Measurements from ENCODE around the gene DOCK10. TPM values are rescaled to one million over a fixed set of nuclear protein-coding genes. Genes with fewer than 3 reads are reported as not detected.

DOCK10 gene
- total and polyA plus RNA-seq, 9 of the 15 experiments (the other 6 are each of a cell fraction or from before 2014, with no cell fraction given): 0.01 to 0.87 (median 0.18) TPM

GRCh38 chr2:224820283-224820991 lies 221.8 kb downstream of the DOCK10 start:
- H4K20me1 ChIP-seq (replicated peaks; ENCODE audit: control insufficient read depth, insufficient read depth, low read length): no peaks in the 10 kb centered on the region
- H2AFZ ChIP-seq (ENCODE audit: low read depth, low read length): no peak overlapping the region
- no peak overlapping the region for H3K27ac ChIP-seq (ENCODE audit: extremely low read depth, low read depth, low read length)
- in situ Hi-C loops (cut with MboI) (no loop called here), intact Hi-C loops (cut with micrococcal nuclease) (no loop called here)
- ChIA-PET CTCF (ENCODE audit: low intra/inter-chr PET ratio) (no interaction called here), POLR2A (no interaction called here)
- H3K9ac ChIP-seq (ENCODE audit: insufficient read depth in 1 of 2, low read depth in 2 of 2, low read length in 2 of 2): no peak overlapping the region
- no TSS peak for BruUV-seq (replicated peaks)
- H3K9me3 ChIP-seq (replicated peaks; ENCODE audit: control insufficient read depth, insufficient read depth, low read depth, low read length): no peaks in the 10 kb centered on the region
- H3K4me1 ChIP-seq (replicated peaks in 1 of 2; ENCODE audit: control insufficient read depth in 2 of 2, insufficient read depth in 2 of 2, low read length in 2 of 2): no peaks in the 10 kb centered on the region
- H3K9me1 ChIP-seq (ENCODE audit: control insufficient read depth, insufficient read depth, low read length): no peaks in the 10 kb centered on the region
- H3K27me3 ChIP-seq (ENCODE audit: control insufficient read depth in 2 of 2, insufficient read depth in 2 of 2, low read length in 2 of 2): no peaks in the 10 kb centered on the region
- no peak for TF ChIP-seq ZBTB2 (IDR thresholded peaks at IDR 0.05)
- WGBS (ENCODE audit: insufficient coverage, low coverage, missing lambda C conversion rate): 3% methylated on average over 7 of the region's 7 CpGs
- no peak for DNase-seq (ENCODE audit: extremely low read depth in 1 of 4, low spot score in 3 of 4)
- no peak for FAIRE-seq
- no peaks in the 10 kb centered on the region for H3K79me2 ChIP-seq (ENCODE audit: control insufficient read depth, insufficient read depth, low read length)
- ATAC-seq: no peak
- H3K36me3 ChIP-seq (ENCODE audit: control insufficient read depth, insufficient read depth, low read length): no peaks in the 10 kb centered on the region
- no peak overlapping the region for H3K4me3 ChIP-seq
- H3K4me2 ChIP-seq (ENCODE audit: insufficient read depth, low read length): no peak overlapping the region

GRCh38 chr2:224819075-224819474 lies 223.2 kb downstream of the DOCK10 start:
- H3K9me3 ChIP-seq (replicated peaks; ENCODE audit: control insufficient read depth, insufficient read depth, low read depth, low read length): no peaks in the 10 kb centered on the region
- 0% methylated on average over 2 of the region's 2 CpGs for WGBS (ENCODE audit: insufficient coverage, low coverage, missing lambda C conversion rate)
- no peak overlapping the region for H3K9ac ChIP-seq (ENCODE audit: insufficient read depth in 1 of 2, low read depth in 2 of 2, low read length in 2 of 2)
- H3K36me3 ChIP-seq (ENCODE audit: control insufficient read depth, insufficient read depth, low read length): no peaks in the 10 kb centered on the region
- H3K4me1 ChIP-seq (replicated peaks in 1 of 2; ENCODE audit: control insufficient read depth in 2 of 2, insufficient read depth in 2 of 2, low read length in 2 of 2): no peaks in the 10 kb centered on the region
- ATAC-seq (no peak), FAIRE-seq (no peak), DNase-seq (ENCODE audit: extremely low read depth in 1 of 4, low spot score in 3 of 4) (no peak)
- H3K4me2 ChIP-seq (ENCODE audit: insufficient read depth, low read length): no peak overlapping the region
- no peak overlapping the region for H3K27ac ChIP-seq (ENCODE audit: extremely low read depth, low read depth, low read length)
- ChIA-PET CTCF (ENCODE audit: low intra/inter-chr PET ratio) (interaction anchor here (0.6 kb wide), 1 partner anchor 12 kb away, joined by 3 read pairs; no protein-coding TSS in a partner anchor), POLR2A (no interaction called here)
- no peaks in the 10 kb centered on the region for H3K9me1 ChIP-seq (ENCODE audit: control insufficient read depth, insufficient read depth, low read length)
- BruUV-seq (replicated peaks): no TSS peak
- H4K20me1 ChIP-seq (replicated peaks; ENCODE audit: control insufficient read depth, insufficient read depth, low read length): no peaks in the 10 kb centered on the region
- no peaks in the 10 kb centered on the region for H3K27me3 ChIP-seq (ENCODE audit: control insufficient read depth in 2 of 2, insufficient read depth in 2 of 2, low read length in 2 of 2)
- H2AFZ ChIP-seq (ENCODE audit: low read depth, low read length): no peak overlapping the region
- H3K4me3 ChIP-seq: no peak overlapping the region
- intact Hi-C loops (cut with micrococcal nuclease): no loop called here
- no peaks in the 10 kb centered on the region for H3K79me2 ChIP-seq (ENCODE audit: control insufficient read depth, insufficient read depth, low read length)
- TF ChIP-seq CREM (IDR thresholded peaks at IDR 0.05; ENCODE audit: low read depth) (no peak), NR2C2 (CRISPR knock-in tag; IDR thresholded peaks at IDR 0.05) (no peak), NR2C2 (tag; IDR thresholded peaks at IDR 0.05) (no peak), ZNF766 (CRISPR knock-in tag; conservative IDR thresholded peaks at IDR 0.05) (no peak), SMARCC2 (IDR thresholded peaks at IDR 0.05; ENCODE audit: low read depth) (no peak), BCL6 (CRISPR knock-in tag; IDR thresholded peaks at IDR 0.05) (no peak), HNRNPK (IDR thresholded peaks at IDR 0.05; ENCODE audit: low read depth, low read length, poor library complexity, severe bottlenecking) (no peak), EP300 (IDR thresholded peaks at IDR 0.05; ENCODE audit: low read length) (no peak)
- in situ Hi-C loops (cut with MboI): no loop called here

All from K562 (cell line).